ENCODE results near the gene RASGRP1.

Gene RASGRP1

DNA sequence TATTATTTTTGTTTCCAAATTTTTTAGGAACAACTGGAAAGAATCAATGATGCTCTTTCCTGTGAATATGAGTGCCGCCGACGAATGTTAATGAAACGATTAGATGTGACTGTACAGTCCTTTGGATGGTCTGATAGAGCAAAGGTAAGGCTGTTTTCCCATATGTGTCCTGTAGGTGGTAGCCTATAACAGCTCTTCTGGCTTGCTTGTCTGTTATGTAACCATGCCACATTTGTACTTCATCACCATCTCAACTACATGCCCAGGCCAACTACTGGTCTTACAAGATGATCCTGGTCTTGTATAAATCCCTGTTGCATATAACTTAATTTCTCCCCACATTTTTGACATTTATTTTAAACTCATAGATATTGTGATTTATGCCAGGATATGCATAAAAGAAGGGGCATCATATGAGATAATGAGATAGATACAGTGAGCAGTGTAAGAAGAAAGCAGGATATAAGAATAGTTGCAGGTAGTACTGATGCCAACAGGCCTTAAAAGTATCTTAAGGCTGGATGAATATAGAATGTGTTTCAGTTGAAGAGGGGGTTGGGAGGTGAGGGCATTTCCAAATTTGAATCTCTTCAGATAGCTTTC lies 90.4 kb downstream of the RASGRP1 start:
- TF ChIP-seq POLR2AphosphoS5 (IDR thresholded peaks at IDR 0.05; ENCODE audit: low read depth) (no peak), REST (IDR thresholded peaks at IDR 0.05; ENCODE audit: insufficient replicate concordance, low read depth) (no peak)
- TF ChIP-seq, protein P1, sequence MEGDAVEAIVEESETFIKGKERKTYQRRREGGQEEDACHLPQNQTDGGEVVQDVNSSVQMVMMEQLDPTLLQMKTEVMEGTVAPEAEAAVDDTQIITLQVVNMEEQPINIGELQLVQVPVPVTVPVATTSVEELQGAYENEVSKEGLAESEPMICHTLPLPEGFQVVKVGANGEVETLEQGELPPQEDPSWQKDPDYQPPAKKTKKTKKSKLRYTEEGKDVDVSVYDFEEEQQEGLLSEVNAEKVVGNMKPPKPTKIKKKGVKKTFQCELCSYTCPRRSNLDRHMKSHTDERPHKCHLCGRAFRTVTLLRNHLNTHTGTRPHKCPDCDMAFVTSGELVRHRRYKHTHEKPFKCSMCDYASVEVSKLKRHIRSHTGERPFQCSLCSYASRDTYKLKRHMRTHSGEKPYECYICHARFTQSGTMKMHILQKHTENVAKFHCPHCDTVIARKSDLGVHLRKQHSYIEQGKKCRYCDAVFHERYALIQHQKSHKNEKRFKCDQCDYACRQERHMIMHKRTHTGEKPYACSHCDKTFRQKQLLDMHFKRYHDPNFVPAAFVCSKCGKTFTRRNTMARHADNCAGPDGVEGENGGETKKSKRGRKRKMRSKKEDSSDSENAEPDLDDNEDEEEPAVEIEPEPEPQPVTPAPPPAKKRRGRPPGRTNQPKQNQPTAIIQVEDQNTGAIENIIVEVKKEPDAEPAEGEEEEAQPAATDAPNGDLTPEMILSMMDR (IDR thresholded peaks at IDR 0.05; ENCODE audit: insufficient read depth, low read length), result peak; percentile 57
- Histone ChIP-seq H3K4me3 (replicated peaks; ENCODE audit: insufficient read depth, low read length) (no peak overlapping the region), H3K27me3 (ENCODE audit: insufficient read depth, poor library complexity, severe bottlenecking) (no peaks in the 10 kb centered on the region), H3K27ac (replicated peaks) (no peak overlapping the region)
- peak; percentile 51 to 55 for DNase-seq (ENCODE audit: low read depth in 1 of 2, low spot score in 1 of 2)

GRCh38 chr15:38471974-38472373 lies 92.6 kb downstream of the RASGRP1 start:
- TF ChIP-seq SPI1 (IDR thresholded peaks at IDR 0.05; ENCODE audit: borderline replicate concordance, low read depth) (no peak), POLR2AphosphoS5 (IDR thresholded peaks at IDR 0.05; ENCODE audit: low read depth) (no peak)
- TF ChIP-seq, protein P1 (IDR thresholded peaks at IDR 0.05; ENCODE audit: insufficient read depth, low read length), result no peak
- Histone ChIP-seq H3K4me3 (replicated peaks; ENCODE audit: insufficient read depth, low read length) (no peak overlapping the region), H3K27ac (replicated peaks) (no peak overlapping the region), H3K27me3 (ENCODE audit: insufficient read depth, poor library complexity, severe bottlenecking) (no peaks in the 10 kb centered on the region)
- DNase-seq (ENCODE audit: low read depth in 1 of 2, low spot score in 1 of 2), result no peak

- Histone ChIP-seq H3K27ac (replicated peaks) (no peak overlapping the region), H3K4me3 (replicated peaks; ENCODE audit: insufficient read depth, low read length) (no peak overlapping the region), H3K27me3 (ENCODE audit: insufficient read depth, poor library complexity, severe bottlenecking) (no peaks in the 10 kb centered on the region)
- no peak for DNase-seq (ENCODE audit: low read depth in 1 of 2, low spot score in 1 of 2)
- TF ChIP-seq, protein P1 (IDR thresholded peaks at IDR 0.05; ENCODE audit: insufficient read depth, low read length), result no peak
- TF ChIP-seq GABPA (IDR thresholded peaks at IDR 0.05; ENCODE audit: low read depth), result no peak
- no peak for TF ChIP-seq SPI1 (IDR thresholded peaks at IDR 0.05; ENCODE audit: borderline replicate concordance, low read depth)
- TF ChIP-seq REST (IDR thresholded peaks at IDR 0.05; ENCODE audit: insufficient replicate concordance, low read depth), result no peak
- no peak for TF ChIP-seq POLR2AphosphoS5 (IDR thresholded peaks at IDR 0.05; ENCODE audit: low read depth)
Observed at GRCh38 chr15:38470816-38471215, 93.8 kb downstream of the RASGRP1 start.

- Histone ChIP-seq H3K4me3 (replicated peaks; ENCODE audit: insufficient read depth, low read length) (no peak overlapping the region), H3K27ac (replicated peaks) (no peak overlapping the region), H3K27me3 (ENCODE audit: insufficient read depth, poor library complexity, severe bottlenecking) (no peaks in the 10 kb centered on the region)
- TF ChIP-seq POLR2AphosphoS5 (IDR thresholded peaks at IDR 0.05; ENCODE audit: low read depth), result no peak
- TF ChIP-seq SPI1 (IDR thresholded peaks at IDR 0.05; ENCODE audit: borderline replicate concordance, low read depth), result no peak
- TF ChIP-seq, protein P1 (IDR thresholded peaks at IDR 0.05; ENCODE audit: insufficient read depth, low read length), result no peak
- TF ChIP-seq GABPA (IDR thresholded peaks at IDR 0.05; ENCODE audit: low read depth), result no peak
- TF ChIP-seq REST (IDR thresholded peaks at IDR 0.05; ENCODE audit: insufficient replicate concordance, low read depth), result no peak
- DNase-seq (ENCODE audit: low read depth in 1 of 2, low spot score in 1 of 2), result no peak
Observed at GRCh38 chr15:38464675-38465074, 99.9 kb downstream of the RASGRP1 start.

Measured in HL-60 (cell line).